HG02642 (cell line): ENCODE data around the gene TSSK1B.
"Not testable (repeated sequence)": the region's sequence is repeated elsewhere in the genome, so short reads cannot be mapped to it uniquely, and the experiment has no call there.

Experiments
- ATAC-seq: cut with Tn5 transposase; IDR thresholded peaks from one replicate; pipeline ENCODE4 v1.9.1; 2021; ENCODE audit warnings: mild to moderate bottlenecking; ENCODE audit not compliant: unreplicated experiment, poor library complexity

Gene TSSK1B

DNA sequence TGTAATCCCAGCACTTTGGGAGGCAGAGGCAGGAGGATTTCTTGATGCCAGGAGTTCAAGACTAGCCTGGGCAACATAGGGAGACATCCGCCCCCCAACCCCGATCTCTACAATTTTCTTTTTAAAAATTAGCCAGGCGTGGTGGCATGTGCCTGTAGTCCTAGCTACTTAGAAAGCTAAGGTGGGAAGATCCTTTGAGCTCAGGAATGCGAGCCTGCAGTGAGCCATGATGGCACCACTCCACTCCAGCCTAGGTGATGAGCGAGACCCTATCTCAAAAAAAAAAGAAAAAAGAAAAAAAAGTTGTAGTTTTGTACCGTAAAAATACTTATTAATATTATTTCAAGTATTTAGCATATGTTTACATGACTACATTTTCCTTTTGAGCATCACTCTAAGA, 29.3 kb downstream of the TSSK1B start:
- no peak for ATAC-seq

DNA sequence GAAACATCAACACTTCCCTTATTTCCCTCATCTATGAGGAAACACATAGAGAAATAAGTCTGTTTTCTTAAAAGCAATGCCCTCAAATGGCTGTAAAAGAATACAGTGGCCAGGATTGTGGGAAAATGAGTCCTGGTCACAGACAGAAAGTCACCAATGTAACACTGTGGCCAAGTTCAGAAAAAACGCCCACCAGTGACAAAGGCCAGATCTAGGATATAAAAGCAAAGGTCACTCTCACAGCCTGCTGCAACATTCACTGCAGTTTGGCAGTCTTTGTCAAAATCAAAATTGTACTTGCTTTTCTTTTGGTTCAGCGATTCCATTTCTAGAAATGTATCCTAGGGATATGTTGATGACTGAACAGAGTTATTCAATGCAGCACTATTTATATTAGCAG, 30.5 kb downstream of the TSSK1B start:
- no peak for ATAC-seq

DNA sequence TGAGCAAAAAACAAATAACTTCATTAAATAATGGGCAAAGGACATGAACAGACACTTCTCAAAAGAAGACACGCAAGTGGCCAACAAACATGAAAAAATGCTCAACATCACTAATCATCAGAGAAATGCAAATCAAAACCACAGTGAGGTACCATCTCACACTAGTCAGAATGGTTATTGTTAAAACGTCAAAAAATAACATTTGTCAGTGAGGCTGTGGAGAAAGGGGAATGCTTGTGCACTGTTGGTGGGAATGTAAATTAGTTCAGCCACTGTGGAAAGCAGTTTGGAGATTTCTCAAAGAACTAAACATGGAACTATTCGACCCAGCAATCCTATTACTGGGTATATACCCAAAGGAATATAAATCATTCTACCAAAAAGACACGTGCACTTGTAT, 36.8 kb downstream of the TSSK1B start:
- ATAC-seq: not testable (repeated sequence)

DNA sequence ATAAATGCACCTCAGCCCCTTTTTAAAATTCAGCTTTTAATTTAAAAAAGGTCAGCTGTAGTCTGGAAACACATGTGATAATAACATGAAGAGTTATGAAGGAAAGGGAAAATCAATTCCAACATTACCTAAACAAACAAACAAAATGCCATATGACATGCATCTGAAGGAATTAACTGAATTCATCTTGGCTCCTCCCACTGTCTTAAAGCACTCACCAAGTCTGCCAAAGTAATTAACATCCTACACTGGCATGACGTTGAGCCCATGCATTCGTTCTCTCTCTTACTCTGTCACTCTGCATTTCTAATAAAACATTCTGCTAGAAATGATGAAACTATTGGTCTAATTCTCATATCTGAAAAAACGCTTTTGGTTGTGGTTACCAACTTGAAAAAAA, 37.7 kb downstream of the TSSK1B start:
- ATAC-seq: no peak

DNA sequence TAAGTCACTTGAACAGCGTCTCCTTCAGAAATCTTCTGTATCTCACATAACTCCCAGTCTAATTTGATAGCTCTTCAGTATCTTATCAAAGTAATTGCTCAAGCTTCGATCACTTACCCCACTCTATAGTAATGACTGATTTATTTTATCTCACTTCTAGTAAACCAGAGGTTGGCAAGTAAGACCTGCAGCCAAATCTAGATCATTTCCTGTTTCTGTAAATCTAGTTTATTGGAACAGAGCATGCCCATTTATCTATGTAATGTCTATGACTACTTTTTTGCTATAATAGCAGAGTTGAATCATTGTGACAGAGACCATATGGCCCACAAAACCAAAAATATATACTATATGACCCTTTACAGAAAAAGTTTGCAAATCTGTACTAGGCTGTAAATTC, 40.1 kb downstream of the TSSK1B start:
- ATAC-seq: no peak

DNA sequence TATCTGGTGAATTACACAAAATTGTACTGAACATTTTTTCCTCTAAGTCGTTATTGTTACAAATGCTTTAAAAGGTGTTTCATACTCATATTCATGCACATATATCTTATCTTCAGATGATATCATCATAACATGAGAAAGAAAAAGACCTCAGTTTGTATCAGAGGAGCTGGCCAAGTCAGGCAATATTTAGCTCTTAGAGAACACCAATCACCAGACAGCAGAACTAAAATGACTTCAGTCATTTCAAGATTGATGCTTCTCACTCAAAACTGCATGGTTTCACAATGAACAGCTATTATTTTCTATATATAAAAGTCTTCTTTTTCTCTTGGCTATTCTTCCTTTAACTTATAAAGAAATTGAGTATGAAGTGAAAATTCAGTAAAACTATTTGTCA, 44.6 kb downstream of the TSSK1B start:
- no peak for ATAC-seq

DNA sequence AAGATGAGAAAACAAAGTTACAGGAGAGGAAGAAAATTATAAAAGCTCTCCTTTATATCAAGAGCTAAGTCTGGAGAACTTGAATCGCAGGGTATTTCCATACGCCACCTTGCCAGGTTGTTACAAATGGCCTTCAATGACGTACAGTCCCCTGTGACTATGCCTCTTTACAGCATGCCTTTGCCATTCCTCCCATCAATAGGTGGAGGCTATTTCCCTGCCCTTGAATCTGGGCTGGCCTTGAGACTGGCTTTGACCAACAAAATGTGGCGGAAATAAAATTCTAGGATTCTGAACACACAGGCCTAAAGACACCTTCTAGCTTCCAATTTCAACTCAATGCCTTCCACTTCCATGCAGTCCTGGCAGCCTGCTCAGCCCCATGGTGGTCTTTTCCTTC, 45.7 kb downstream of the TSSK1B start:
- no peak for ATAC-seq

DNA sequence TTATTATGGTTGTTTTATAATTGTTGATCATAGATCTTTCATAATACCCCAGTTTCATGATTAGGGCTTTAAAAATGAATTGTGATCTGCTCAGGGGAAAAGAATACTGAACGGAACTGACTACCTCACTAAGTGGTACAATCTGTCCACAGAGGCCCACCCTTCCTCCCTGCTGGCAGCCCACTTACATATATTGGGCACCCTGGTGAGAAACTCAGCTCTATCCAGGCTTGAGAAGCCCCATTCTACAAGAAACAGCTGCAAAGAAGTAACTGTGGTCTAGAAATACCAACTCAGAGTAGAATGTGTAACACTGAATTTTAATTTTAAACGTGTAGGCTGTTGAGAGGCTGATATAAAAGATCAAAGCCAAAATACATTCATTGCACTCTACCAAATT, 46.9 kb downstream of the TSSK1B start:
- ATAC-seq: no peak

DNA sequence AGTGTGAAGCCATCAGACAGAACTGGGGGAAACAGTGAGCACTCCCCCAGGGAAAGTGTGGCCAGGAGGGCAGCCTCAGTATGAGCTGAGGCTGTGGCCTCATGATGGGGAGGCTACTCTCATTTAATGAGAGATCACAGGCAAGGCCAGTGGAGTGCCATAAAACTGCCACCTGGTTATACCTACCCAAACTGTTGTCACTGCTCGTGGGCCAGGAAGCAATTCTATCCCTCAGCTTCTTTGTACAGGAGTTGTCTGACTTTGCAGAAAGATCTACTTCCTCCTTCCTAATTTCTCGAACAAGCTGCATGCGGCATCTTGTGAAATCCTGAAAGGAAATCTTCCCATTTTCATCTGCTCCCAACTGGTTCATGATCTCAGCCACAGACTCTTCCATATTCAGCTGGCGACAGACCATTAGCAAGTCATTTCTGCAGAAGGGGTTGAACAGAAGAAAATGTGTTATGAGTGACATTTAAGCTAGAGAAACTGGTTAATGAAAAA, 50.0 kb downstream of the TSSK1B start:
- ATAC-seq: no peak

DNA sequence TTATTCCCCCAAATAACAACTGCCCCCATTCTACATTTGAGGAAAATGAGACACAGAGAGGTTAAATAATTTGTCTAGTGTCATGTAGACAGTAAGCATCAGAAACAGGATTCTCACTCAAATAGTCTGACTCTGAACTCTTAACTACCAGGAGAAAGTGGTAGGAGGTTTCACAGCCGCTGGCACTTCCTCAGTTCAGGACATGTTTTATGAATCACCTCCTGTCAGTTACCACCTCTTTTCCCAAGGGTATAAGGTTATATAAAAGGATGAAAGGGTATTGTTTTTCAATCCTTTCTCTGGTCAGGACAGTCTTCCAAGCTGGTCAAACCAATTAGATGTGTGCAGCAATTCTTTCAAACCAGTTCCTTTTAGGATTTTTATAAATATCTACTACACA, 52.1 kb downstream of the TSSK1B start:
- ATAC-seq: no peak
